ENCODE results near the gene KDM6B. TPM values are rescaled to one million over a fixed set of nuclear protein-coding genes. Genes with fewer than 3 reads are reported as not detected.

The KDM6B gene
- total RNA-seq, 1 donor from 2014 or later: 46.1 TPM

DNA sequence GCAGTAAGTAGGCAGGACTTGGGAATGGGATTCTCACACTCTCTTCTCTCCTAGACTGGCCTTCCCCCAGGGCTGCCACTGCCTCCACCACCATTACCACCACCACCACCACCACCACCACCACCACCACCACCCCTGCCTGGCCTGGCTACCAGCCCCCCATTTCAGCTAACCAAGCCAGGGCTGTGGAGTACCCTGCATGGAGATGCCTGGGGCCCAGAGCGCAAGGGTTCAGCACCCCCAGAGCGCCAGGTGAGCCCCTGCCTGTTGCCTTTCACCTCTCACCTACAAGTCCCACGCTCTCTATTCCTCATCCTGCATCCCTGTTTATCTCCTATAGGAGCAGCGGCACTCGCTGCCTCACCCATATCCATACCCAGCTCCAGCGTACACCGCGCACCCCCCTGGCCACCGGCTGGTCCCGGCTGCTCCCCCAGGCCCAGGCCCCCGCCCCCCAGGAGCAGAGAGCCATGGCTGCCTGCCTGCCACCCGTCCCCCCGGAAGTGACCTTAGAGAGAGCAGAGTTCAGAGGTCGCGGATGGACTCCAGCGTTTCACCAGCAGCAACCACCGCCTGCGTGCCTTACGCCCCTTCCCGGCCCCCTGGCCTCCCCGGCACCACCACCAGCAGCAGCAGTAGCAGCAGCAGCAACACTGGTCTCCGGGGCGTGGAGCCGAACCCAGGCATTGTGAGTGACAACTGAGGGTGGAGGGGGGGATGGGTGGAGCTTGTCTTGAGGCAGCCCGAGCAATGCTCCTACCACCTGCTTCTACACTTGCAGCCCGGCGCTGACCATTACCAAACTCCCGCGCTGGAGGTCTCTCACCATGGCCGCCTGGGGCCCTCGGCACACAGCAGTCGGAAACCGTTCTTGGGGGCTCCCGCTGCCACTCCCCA, 13.0 kb downstream of the KDM6B start:
- H3K36me3 ChIP-seq: peaks cover 68% of the 10 kb centered on the region
- TF ChIP-seq, protein P1, sequence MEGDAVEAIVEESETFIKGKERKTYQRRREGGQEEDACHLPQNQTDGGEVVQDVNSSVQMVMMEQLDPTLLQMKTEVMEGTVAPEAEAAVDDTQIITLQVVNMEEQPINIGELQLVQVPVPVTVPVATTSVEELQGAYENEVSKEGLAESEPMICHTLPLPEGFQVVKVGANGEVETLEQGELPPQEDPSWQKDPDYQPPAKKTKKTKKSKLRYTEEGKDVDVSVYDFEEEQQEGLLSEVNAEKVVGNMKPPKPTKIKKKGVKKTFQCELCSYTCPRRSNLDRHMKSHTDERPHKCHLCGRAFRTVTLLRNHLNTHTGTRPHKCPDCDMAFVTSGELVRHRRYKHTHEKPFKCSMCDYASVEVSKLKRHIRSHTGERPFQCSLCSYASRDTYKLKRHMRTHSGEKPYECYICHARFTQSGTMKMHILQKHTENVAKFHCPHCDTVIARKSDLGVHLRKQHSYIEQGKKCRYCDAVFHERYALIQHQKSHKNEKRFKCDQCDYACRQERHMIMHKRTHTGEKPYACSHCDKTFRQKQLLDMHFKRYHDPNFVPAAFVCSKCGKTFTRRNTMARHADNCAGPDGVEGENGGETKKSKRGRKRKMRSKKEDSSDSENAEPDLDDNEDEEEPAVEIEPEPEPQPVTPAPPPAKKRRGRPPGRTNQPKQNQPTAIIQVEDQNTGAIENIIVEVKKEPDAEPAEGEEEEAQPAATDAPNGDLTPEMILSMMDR (IDR thresholded peaks at IDR 0.05): no peak
- H3K27ac ChIP-seq: no peak overlapping the region
- H3K4me3 ChIP-seq: no peak overlapping the region
- intact Hi-C loops (cut with DNase I): no loop called here
- ATAC-seq (no peak), DNase-seq (peak; percentile 46)
- no peaks in the 10 kb centered on the region for H3K9me3 ChIP-seq
- H3K4me1 ChIP-seq: peaks cover 23% of the 10 kb centered on the region
- no peaks in the 10 kb centered on the region for H3K27me3 ChIP-seq (ENCODE audit: low read depth)

DNA sequence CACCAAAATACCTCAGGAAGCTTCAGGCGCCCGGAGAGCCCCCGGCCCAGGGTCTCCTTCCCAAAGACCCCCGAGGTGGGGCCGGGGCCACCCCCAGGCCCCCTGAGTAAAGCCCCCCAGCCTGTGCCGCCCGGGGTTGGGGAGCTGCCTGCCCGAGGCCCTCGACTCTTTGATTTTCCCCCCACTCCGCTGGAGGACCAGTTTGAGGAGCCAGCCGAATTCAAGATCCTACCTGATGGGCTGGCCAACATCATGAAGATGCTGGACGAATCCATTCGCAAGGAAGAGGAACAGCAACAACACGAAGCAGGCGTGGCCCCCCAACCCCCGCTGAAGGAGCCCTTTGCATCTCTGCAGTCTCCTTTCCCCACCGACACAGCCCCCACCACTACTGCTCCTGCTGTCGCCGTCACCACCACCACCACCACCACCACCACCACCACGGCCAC, 14.1 kb downstream of the KDM6B start:
- Histone ChIP-seq H3K27ac (no peak overlapping the region), H3K4me1 (peaks cover 25% of the 10 kb centered on the region), H3K36me3 (peaks cover 80% of the 10 kb centered on the region), H3K4me3 (no peak overlapping the region), H3K9me3 (no peaks in the 10 kb centered on the region), H3K27me3 (ENCODE audit: low read depth) (no peaks in the 10 kb centered on the region)
- peak; percentile 44 for DNase-seq
- intact Hi-C loops (cut with DNase I): no loop called here
- ATAC-seq: no peak
- TF ChIP-seq, protein P1 (IDR thresholded peaks at IDR 0.05): no peak

DNA sequence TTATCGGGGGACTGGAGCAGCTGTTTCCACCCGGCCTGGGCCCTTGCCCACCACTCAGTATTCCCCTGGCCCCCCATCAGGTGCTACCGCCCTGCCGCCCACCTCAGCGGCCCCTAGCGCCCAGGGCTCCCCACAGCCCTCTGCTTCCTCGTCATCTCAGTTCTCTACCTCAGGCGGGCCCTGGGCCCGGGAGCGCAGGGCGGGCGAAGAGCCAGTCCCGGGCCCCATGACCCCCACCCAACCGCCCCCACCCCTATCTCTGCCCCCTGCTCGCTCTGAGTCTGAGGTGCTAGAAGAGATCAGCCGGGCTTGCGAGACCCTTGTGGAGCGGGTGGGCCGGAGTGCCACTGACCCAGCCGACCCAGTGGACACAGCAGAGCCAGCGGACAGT, 14.7 kb downstream of the KDM6B start:
- no peak for DNase-seq
- H3K27ac ChIP-seq: no peak overlapping the region

DNA sequence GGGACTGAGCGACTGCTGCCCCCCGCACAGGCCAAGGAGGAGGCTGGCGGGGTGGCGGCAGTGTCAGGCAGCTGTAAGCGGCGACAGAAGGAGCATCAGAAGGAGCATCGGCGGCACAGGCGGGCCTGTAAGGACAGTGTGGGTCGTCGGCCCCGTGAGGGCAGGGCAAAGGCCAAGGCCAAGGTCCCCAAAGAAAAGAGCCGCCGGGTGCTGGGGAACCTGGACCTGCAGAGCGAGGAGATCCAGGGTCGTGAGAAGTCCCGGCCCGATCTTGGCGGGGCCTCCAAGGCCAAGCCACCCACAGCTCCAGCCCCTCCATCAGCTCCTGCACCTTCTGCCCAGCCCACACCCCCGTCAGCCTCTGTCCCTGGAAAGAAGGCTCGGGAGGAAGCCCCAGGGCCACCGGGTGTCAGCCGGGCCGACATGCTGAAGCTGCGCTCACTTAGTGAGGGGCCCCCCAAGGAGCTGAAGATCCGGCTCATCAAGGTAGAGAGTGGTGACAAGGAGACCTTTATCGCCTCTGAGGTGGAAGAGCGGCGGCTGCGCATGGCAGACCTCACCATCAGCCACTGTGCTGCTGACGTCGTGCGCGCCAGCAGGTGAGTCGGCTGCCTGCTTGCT, 15.2 kb downstream of the KDM6B start:
- peaks cover 90% of the 10 kb centered on the region for H3K36me3 ChIP-seq
- TF ChIP-seq, protein P1 (IDR thresholded peaks at IDR 0.05): no peak
- no peaks in the 10 kb centered on the region for H3K27me3 ChIP-seq (ENCODE audit: low read depth)
- intact Hi-C loops (cut with DNase I): no loop called here
- H3K4me1 ChIP-seq: peaks cover 25% of the 10 kb centered on the region
- DNase-seq (peak; percentile 50), ATAC-seq (no peak)
- no peaks in the 10 kb centered on the region for H3K9me3 ChIP-seq
- no peak overlapping the region for H3K4me3 ChIP-seq
- H3K27ac ChIP-seq: no peak overlapping the region

More for the DNA sequence above, 14.7 kb downstream of the KDM6B start:
- no peak overlapping the region for H3K4me3 ChIP-seq
- intact Hi-C loops (cut with DNase I): no loop called here
- H3K4me1 ChIP-seq: peaks cover 25% of the 10 kb centered on the region
- TF ChIP-seq, protein P1 (IDR thresholded peaks at IDR 0.05): no peak
- no peaks in the 10 kb centered on the region for H3K9me3 ChIP-seq
- no peak for ATAC-seq
- peaks cover 86% of the 10 kb centered on the region for H3K36me3 ChIP-seq
- H3K27me3 ChIP-seq (ENCODE audit: low read depth): no peaks in the 10 kb centered on the region

DNA sequence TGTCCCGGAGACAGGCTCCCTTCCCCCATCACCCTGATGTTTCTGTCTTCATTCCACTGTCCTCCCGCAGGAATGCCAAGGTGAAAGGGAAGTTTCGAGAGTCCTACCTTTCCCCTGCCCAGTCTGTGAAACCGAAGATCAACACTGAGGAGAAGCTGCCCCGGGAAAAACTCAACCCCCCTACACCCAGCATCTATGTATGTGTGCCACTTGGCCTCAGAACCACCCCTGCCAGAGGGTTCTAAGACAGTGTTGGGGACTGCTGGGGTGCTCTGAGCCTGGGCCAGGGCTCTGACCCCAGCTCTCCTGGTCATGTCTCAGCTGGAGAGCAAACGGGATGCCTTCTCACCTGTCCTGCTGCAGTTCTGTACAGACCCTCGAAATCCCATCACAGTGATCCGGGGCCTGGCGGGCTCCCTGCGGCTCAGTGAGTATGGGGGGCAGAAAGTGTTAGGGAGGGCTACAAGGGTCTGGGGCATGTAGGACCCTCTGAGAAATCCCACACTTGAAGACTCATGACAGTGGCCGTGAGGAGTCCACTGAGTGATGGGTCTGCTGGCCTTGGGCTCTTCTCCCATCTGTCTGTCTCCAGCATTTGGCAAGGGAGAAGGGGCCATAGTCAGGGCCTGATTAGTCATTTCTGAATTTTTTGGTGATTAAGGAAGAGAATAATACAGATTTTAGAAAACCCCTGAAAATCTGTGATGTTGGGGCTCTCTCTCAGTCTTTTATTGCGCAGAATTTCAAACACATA, 15.9 kb downstream of the KDM6B start:
- Histone ChIP-seq H3K9me3 (no peaks in the 10 kb centered on the region), H3K36me3 (peaks cover 91% of the 10 kb centered on the region), H3K4me1 (peaks cover 25% of the 10 kb centered on the region), H3K4me3 (no peak overlapping the region), H3K27ac (no peak overlapping the region), H3K27me3 (ENCODE audit: low read depth) (no peaks in the 10 kb centered on the region)
- intact Hi-C loops (cut with DNase I): no loop called here
- TF ChIP-seq, protein P1 (IDR thresholded peaks at IDR 0.05): no peak
- no peak for ATAC-seq
- no peak for DNase-seq
